ENCODE results near the gene LURAP1L.

The LURAP1L gene

GRCh38 chr9:12813533-12813932 is 38.7 kb downstream of the LURAP1L start:
- TF ChIP-seq GATA2 (IDR thresholded peaks at IDR 0.05; ENCODE audit: low read depth, low read length): no peak

GRCh38 chr9:12813960-12814876 is 39.4 kb downstream of the LURAP1L start:
- peak; percentile 65 for TF ChIP-seq GATA2 (IDR thresholded peaks at IDR 0.05; ENCODE audit: low read depth, low read length)
- TF ChIP-seq GATA3 (IDR thresholded peaks at IDR 0.05; ENCODE audit: low read depth, low read length): peak; percentile 54; the same call in 1 of the 2 replicates

- no peak for TF ChIP-seq GATA3 (IDR thresholded peaks at IDR 0.05; ENCODE audit: low read depth, low read length)
- no peak for TF ChIP-seq GATA2 (IDR thresholded peaks at IDR 0.05; ENCODE audit: low read depth, low read length)
Observed at GRCh38 chr9:12814877-12815237, 40.0 kb downstream of the LURAP1L start.

GRCh38 chr9:12815888-12816287 is 41.1 kb downstream of the LURAP1L start:
- TF ChIP-seq GATA2 (IDR thresholded peaks at IDR 0.05; ENCODE audit: low read depth, low read length) (no peak), GATA3 (IDR thresholded peaks at IDR 0.05; ENCODE audit: low read depth, low read length) (no peak)

GRCh38 chr9:12816656-12817101 is 41.9 kb downstream of the LURAP1L start:
- TF ChIP-seq GATA3 (IDR thresholded peaks at IDR 0.05; ENCODE audit: low read depth, low read length): no peak
- no peak for TF ChIP-seq GATA2 (IDR thresholded peaks at IDR 0.05; ENCODE audit: low read depth, low read length)

GRCh38 chr9:12817702-12818101 is 42.9 kb downstream of the LURAP1L start:
- no peak for TF ChIP-seq GATA3 (IDR thresholded peaks at IDR 0.05; ENCODE audit: low read depth, low read length)
- TF ChIP-seq GATA2 (IDR thresholded peaks at IDR 0.05; ENCODE audit: low read depth, low read length): no peak

GRCh38 chr9:12818431-12819000 is 43.7 kb downstream of the LURAP1L start:
- no peak for TF ChIP-seq GATA3 (IDR thresholded peaks at IDR 0.05; ENCODE audit: low read depth, low read length)
- no peak for TF ChIP-seq GATA2 (IDR thresholded peaks at IDR 0.05; ENCODE audit: low read depth, low read length)

- no peak for TF ChIP-seq GATA2 (IDR thresholded peaks at IDR 0.05; ENCODE audit: low read depth, low read length)
- no peak for TF ChIP-seq GATA3 (IDR thresholded peaks at IDR 0.05; ENCODE audit: low read depth, low read length)
Observed at GRCh38 chr9:12819436-12820185, 44.8 kb downstream of the LURAP1L start.

- TF ChIP-seq GATA2 (IDR thresholded peaks at IDR 0.05; ENCODE audit: low read depth, low read length) (no peak), GATA3 (IDR thresholded peaks at IDR 0.05; ENCODE audit: low read depth, low read length) (no peak)
Observed at GRCh38 chr9:12822111-12822510, 47.3 kb downstream of the LURAP1L start.

GRCh38 chr9:12826924-12827565 is 52.2 kb downstream of the LURAP1L start:
- TF ChIP-seq GATA3 (IDR thresholded peaks at IDR 0.05; ENCODE audit: low read depth, low read length) (no peak), GATA2 (IDR thresholded peaks at IDR 0.05; ENCODE audit: low read depth, low read length) (no peak)

GRCh38 chr9:12833701-12834100 is 58.9 kb downstream of the LURAP1L start:
- TF ChIP-seq GATA3 (IDR thresholded peaks at IDR 0.05; ENCODE audit: low read depth, low read length) (no peak), GATA2 (IDR thresholded peaks at IDR 0.05; ENCODE audit: low read depth, low read length) (no peak)

- TF ChIP-seq GATA2 (IDR thresholded peaks at IDR 0.05; ENCODE audit: low read depth, low read length): no peak
- no peak for TF ChIP-seq GATA3 (IDR thresholded peaks at IDR 0.05; ENCODE audit: low read depth, low read length)
Observed at GRCh38 chr9:12838546-12838945, 63.7 kb downstream of the LURAP1L start.

GRCh38 chr9:12843735-12844134 is 68.9 kb downstream of the LURAP1L start:
- TF ChIP-seq GATA3 (IDR thresholded peaks at IDR 0.05; ENCODE audit: low read depth, low read length) (no peak), GATA2 (IDR thresholded peaks at IDR 0.05; ENCODE audit: low read depth, low read length) (no peak)

GRCh38 chr9:12846035-12846434 is 71.2 kb downstream of the LURAP1L start:
- TF ChIP-seq GATA3 (IDR thresholded peaks at IDR 0.05; ENCODE audit: low read depth, low read length): no peak
- no peak for TF ChIP-seq GATA2 (IDR thresholded peaks at IDR 0.05; ENCODE audit: low read depth, low read length)

Data from SH-SY5Y (cell line).